ENCODE data around the gene CX3CR1.

DNA sequence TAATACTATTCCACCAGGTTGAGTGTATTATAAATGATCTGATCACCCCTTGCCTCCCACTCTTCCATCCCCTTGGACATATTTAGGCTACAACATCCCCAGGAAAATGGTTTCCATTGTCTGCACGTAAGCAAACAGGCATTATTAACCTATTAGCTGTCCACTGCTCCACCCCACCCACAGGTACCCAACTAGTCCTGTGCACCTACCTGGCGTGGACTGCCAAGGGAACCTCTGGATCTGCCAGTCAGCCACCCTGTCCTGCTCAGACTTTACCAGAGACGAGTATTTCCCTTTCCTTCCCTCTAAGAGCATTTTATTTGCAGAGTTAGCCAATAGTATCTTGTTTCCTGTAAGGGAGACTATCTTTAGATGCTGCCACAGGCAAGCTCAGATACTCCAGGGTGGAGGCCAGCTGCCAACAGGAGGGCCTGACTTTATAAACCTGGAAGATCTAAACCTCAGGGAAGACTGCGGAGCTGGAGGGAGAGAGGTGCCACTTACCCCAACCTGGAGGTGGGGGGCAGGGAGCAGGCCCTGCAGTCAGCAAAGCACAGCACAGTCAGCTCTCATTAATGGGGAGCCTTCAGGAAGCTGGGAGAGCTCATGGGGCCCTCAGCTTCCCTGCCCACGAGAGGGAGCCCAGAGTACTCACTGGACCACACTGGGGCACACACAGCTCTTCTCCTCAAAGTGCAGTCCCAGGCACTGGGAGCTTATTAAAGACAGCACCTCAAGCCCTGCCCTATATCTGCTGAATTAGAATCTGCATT is at the start of gene CX3CR1:
- no peak for TF ChIP-seq SIN3A (IDR thresholded peaks at IDR 0.05; ENCODE audit: low read depth, low read length)
- TF ChIP-seq CTCF (IDR thresholded peaks at IDR 0.05 in 2 of 3, conservative IDR thresholded peaks at IDR 0.05 in 1 of 3; ENCODE audit: control insufficient read depth in 2 of 3, extremely low read depth in 1 of 3, insufficient read depth in 1 of 3, low read depth in 3 of 3, low read length in 3 of 3), result no peak
- no peak for TF ChIP-seq HCFC1 (IDR thresholded peaks at IDR 0.05; ENCODE audit: low read length)
- no peak for TF ChIP-seq ATF3 (IDR thresholded peaks at IDR 0.05; ENCODE audit: borderline replicate concordance, extremely low read depth, low read depth, low read length)
- no peak for TF ChIP-seq JUNB (IDR thresholded peaks at IDR 0.05)
- TF ChIP-seq NBN (IDR thresholded peaks at IDR 0.05), result no peak
- no peak for TF ChIP-seq CUX1 (IDR thresholded peaks at IDR 0.05; ENCODE audit: insufficient replicate concordance, low read depth, low read length)
- TF ChIP-seq YY1 (IDR thresholded peaks at IDR 0.05; ENCODE audit: low read depth, low read length), result no peak
- no peak for TF ChIP-seq PBX3 (IDR thresholded peaks at IDR 0.05; ENCODE audit: insufficient replicate concordance, low read depth, low read length)
- no peak for TF ChIP-seq BHLHE40 (IDR thresholded peaks at IDR 0.05; ENCODE audit: borderline replicate concordance in 1 of 2, low read depth in 2 of 2, low read length in 1 of 2)
- no peak for TF ChIP-seq USF2 (IDR thresholded peaks at IDR 0.05; ENCODE audit: borderline replicate concordance, low read depth, low read length)
